Caki2 (cell line): ENCODE results near the gene SELPLG. TPM values are rescaled to one million over a fixed set of nuclear protein-coding genes. Genes with fewer than 3 reads are reported as not detected.
A peak's percentile ranks its signal among the peaks of the same experiment; 100 is the strongest.

ENCODE experiments used
- DNase-seq: peaks from one replicate; pipeline ENCODE4 v3.0.0-alpha.2; 2015; ENCODE audit warnings: low read depth
- in situ Hi-C: cut with HindIII; loops from 2 replicates; pipeline ENCODE4 v1.10.0; 2016; ENCODE audit warnings: low sequenced_read_pairs, low pct_unique_long_range_greater_than_20kb, mixed read lengths
- total RNA-seq: library from RNA; depleted of rRNA; stranded (reverse); fragments of >200 nt; shearing (Covaris generic); gene quantifications from 2 replicates; pipeline ENCODE4 v1.2.3, GENCODE V29; 2014; ENCODE audit warnings: low replicate concordance; rRNA removed

SELPLG gene, protein sequence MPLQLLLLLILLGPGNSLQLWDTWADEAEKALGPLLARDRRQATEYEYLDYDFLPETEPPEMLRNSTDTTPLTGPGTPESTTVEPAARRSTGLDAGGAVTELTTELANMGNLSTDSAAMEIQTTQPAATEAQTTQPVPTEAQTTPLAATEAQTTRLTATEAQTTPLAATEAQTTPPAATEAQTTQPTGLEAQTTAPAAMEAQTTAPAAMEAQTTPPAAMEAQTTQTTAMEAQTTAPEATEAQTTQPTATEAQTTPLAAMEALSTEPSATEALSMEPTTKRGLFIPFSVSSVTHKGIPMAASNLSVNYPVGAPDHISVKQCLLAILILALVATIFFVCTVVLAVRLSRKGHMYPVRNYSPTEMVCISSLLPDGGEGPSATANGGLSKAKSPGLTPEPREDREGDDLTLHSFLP
- total RNA-seq, result not detected in 2 replicates

DNA sequence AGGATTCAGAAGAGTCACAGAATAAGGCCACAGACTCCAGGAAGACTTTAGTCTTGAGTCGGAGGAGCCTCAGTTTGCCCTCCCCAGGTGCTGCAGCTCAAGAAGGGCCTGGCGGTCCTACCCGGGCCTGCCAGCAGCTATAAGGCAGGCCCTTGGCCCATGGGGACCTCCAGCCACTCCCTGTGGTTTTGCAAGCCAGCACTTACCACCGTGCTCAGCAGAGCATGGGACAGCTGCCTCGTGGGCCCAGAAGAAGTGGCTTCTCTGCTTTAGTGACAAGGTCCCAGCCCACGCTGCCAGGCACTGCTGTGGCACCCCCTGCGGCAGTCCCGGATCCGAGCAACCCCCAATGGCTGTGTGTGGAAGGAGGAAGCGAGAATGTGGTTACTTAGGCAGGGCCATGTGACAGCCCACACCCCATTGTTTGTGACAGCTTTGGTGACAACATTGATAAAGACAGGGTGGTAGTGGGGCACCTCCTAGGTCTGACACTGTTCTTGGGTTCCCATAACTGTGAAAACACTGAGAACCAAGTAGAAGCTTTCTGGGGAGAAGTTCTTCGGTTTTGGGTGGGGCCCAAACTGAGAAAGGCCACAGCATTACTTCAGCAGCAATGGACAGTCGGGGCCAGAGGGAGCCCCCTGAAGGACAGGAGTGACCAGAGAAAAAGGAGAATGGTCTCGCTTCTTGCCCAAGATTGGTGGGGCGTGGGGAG lies at the start of gene SELPLG:
Gene SELPLG, minus strand, starts transcription at position 361 of the 715 bp plus-strand sequence. CDS start 9,587 bp downstream, outside the sequence.
- in situ Hi-C loops, result no loop called here
- DNase-seq, result peak; percentile 18

DNA sequence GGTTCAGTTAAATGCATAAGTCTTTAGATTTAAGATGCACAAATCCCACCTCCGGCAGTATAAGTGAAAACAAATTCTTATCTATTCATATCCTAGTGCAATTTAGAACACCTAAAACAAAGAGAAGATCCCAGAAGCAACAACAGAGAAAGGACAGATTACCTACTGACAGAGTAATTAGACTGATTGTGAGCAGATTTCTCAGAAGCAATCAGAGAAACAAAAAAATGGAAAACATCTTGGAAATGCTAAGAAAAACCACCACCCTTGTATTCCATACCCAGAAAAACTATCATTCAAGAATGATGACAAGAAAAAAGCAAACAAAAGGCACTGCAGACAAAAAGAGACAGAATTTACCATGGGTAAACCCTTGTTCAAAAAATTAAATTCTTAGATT lies 47.6 kb upstream of the SELPLG start:
- in situ Hi-C loops, result no loop called here

DNA sequence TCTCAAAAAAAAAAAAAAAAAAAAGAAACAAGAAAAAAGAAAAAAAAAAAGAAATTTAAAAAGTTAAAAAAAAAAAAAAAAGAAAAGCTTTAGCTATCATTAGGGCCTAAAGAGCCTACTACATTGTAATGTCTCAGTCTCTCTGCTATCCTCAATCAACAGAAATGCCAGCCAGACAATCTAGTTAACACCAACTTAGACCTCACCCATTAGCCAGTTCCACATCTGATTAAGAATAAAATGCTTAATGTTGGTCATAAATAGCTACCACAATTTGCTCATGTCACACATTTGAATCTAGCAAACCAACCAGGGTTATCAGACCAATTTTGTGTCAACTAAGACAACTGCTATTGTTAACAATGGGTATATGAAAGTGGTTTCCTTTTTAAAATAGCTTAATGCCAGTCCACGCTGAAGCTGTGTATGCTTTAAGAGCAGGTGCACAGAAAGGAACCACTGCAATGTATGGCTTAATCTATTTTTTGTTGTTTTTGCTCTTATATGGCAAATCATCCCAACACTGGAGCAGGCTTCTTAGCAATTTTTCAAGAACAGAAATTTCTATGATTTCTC lies 45.5 kb upstream of the SELPLG start:
- no peak for DNase-seq
- in situ Hi-C loops, result loop anchor here (10.0 kb wide), 1 partner anchor 46 kb away; no protein-coding TSS in a partner anchor

More for the DNA sequence above, 47.6 kb upstream of the SELPLG start:
- no peak for DNase-seq

DNA sequence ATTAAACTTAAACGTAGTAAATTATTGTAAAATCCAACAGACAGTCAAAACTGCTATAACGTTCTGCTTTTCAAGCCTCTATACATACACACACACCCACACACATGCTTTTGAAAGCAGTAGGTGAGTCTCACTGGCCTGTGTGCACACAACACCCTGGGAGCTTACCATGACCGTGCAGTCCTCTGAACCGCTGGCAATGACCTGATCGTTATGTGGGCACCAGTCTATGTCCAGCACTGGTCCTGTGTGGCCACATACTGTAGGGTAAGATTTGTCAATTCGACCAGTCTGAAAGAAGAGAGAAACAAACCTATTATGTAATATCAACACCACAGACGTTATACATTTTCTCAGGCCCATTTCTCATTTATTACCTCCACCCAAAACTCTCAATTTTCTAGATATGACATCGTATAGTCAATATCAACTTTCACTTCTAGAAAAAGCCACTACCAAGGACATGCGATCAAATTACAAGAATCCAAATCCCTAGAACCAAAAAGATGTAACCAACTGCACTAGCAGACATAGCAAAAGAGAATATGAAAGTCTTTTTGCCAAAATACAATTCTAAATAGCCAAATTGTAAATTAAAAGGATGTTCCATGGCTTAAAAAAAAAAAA lies 44.5 kb upstream of the SELPLG start:
- in situ Hi-C loops, result loop anchor here (10.0 kb wide), 1 partner anchor 47 kb away; no protein-coding TSS in a partner anchor
- no peak for DNase-seq

DNA sequence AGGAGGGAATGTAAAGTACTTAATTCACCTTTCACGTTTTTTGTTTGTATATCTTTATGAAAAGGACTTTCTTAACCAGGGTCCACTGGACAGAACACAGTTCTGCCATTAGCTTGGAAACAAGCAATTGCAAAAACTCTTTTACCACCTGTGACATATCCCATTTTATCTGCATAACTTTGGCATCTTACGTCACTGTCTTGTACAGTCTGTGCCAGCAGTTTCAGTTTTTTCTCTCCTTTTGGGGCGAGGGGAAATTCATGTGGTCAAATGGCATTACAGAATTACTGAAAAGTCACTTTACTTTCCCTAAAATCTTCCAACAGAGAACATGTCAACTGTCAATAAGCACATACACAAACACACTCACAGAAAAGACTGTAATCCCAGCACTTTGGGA lies 43.7 kb upstream of the SELPLG start:
- DNase-seq, result no peak
- in situ Hi-C loops, result loop anchor here (10.0 kb wide), 1 partner anchor 47 kb away; no protein-coding TSS in a partner anchor

DNA sequence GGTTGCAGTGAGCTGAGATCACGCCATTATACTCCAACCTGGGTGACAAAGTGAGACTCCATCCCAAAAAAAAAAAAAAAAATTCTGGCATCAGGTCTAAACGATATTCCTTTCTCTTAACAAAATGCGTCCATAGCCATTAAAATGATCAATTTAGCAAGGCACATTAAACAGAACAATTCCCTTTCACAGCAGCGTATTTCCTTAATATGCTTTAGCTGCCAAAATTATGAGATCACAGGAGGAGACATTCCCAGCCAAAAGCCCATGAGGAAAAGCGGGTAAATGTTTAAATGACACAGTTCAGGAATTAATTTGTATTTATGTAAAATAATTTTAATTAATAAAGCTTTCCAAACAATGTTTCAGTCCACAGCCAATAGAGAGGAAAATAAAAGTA lies 43.0 kb upstream of the SELPLG start:
- in situ Hi-C loops, result loop anchor here (10.0 kb wide), 1 partner anchor 48 kb away; no protein-coding TSS in a partner anchor
- DNase-seq, result no peak

DNA sequence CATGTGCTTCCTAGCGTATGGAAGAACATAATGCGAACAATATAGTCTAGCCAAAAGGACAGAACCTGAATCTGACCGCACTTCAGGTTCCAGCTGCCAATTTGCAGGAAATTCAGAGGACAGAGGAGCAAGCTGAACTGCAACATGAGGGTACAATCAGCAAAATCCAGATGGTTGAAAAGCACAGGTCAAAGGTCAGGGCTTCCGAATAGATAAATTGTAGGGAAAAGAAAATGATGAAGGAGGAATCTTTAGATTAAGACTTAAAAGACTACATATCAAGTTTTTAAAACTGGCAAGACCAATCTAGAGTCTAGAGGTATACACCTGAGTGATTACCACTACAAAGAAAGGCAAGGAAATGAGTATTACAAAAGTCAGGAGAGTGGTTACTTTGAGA lies 42.1 kb upstream of the SELPLG start:
- in situ Hi-C loops, result loop anchor here (10.0 kb wide), 1 partner anchor 49 kb away; no protein-coding TSS in a partner anchor
- DNase-seq, result no peak

DNA sequence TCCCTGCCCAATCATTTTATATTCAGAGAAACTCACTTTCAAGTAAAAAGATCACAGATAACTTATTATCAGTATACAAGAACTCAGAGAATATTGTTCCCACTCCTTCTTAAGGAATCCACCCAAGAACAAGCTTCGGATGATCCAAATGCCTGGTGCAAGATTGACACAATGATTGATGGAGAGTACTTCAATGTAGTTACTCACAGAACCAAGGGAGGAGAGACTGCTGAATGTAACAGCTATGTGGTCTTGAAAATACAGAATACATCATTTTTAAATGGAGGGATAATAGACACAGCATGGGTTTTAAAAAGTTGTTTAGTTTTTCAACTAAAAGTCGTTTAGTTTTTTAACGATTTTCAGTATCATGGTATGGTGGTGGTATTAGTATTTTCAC lies 38.4 kb upstream of the SELPLG start:
- no peak for DNase-seq
- in situ Hi-C loops, result loop anchor here (10.0 kb wide), 1 partner anchor 53 kb away; no protein-coding TSS in a partner anchor

DNA sequence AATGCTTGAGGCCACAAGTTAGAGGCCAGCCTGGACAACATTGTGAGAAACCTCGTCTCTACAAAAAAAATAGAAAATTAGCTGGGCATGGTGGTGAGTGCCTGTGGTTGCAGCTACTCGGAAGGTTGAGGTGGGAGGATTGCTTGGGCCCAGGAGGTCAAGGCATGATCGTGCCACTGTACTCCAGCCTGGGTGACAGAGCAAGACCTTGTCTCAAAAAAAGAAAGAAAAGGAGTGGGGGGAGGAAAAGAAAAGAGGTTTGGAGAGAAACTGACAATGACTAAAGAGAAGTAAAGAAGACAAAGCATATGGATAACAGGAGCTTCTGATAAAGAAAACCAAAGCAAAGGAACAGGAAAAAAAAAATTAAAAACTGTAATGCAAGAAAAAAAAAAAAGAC lies 37.4 kb upstream of the SELPLG start:
- DNase-seq, result no peak
- in situ Hi-C loops, result loop anchor here (10.0 kb wide), 1 partner anchor 54 kb away; no protein-coding TSS in a partner anchor

DNA sequence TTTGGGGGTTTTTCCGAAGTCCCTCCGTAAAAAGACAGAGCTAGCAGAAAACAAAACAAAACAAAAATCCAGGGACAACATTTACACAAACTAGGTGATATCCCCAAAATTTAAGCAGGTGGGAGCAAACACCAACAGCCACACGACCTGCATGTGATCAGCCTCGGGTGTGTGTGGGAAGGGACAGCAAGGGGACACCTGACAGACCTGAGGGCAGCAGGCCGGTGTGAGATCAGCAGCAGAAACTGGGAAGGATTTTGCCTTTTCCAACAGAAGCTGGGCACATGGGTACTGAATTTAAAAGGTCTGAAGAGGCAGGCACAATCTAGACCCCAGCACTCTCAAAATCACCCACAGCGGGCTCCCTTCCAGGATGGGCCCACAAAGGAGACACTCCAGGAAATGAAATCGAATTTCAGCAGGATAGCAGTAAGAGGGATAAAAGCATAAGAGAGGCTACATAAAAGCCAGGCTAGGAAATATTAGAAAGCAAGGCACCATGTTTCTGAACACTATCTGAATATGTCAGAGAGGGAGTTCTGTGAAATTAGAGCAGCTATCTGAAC lies 36.5 kb upstream of the SELPLG start:
- DNase-seq, result no peak
- in situ Hi-C loops, result loop anchor here (10.0 kb wide), 1 partner anchor 55 kb away; no protein-coding TSS in a partner anchor

DNA sequence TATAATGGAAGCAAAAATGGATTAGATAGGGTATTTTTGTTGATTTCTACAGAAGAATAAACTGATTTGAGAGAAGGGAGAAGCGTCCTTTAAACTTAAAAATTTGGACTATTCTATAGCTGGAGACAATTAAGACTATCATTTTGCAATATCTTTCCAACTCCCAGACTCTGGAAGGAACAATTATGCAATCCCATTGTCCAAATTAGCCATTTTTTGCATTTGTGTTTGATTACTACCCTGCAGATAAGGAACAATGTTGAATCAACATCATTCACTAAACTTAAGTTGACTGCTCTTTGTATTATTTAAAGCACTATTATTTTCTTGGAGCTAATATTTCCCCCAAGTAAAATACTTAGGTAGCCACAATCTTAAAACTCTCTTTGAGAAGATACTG lies 34.8 kb upstream of the SELPLG start:
- in situ Hi-C loops, result no loop called here
- DNase-seq, result no peak

DNA sequence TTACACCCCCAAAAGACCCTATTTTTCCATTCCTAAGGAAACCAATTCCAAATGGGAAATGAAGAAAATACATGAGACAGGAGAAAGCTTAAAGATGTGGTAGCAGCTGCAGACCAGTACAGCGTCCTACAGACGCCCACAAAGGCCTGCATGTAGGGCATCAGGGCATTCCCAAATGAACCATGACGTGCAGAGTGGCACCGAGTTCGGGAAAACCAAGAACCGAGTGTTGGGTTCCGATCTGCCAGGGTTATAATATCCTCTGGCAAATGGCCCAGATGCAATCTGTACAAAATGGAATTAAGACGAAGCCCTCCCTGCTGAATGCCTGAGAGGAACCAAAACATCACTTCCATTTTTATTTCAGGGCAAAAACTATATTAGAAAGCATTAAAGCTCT lies 34.4 kb upstream of the SELPLG start:
- no peak for DNase-seq
- in situ Hi-C loops, result no loop called here

DNA sequence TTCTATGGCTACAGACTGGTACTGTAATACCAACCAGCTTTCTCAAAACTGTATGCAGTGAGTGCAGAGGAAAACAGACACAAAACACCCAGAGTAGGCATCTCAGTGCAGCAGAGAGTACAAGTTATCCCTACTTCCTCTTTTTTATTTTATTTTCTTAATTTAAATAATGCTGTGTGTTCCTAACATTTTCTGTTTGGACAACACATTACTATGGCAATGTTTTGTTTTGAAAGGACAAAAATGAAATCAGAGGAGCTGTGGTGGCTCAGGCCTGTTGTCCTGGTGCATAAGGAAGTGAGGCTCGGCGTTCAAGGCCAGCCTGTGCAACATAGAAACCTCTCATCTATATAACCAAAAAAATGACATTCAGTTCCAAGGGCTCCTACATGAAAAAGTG lies 33.7 kb upstream of the SELPLG start:
- DNase-seq, result no peak
- in situ Hi-C loops, result no loop called here

DNA sequence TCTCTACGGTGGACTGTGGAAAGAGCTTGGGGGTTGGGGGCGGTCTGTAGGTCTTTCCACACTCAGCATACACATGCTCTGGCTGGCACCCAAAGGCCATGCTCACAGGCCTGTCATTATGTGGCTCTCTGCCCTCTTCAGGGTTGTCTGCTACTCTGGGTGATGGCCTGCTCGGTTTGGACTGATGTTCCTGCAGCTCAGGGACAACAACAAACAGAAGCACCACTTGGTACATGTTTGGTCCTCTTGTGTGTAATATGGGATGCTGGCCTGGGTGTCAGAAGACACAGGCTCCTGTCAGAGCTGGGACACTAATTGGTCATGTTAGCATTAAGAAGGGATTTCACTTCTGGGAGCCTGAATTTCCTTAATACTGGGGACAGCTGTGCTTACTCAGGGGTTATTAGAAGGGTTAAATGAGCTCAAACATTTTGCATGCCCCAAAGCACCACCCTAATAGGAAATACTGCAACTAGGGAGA lies 32.7 kb upstream of the SELPLG start:
- DNase-seq, result no peak
- in situ Hi-C loops, result no loop called here

DNA sequence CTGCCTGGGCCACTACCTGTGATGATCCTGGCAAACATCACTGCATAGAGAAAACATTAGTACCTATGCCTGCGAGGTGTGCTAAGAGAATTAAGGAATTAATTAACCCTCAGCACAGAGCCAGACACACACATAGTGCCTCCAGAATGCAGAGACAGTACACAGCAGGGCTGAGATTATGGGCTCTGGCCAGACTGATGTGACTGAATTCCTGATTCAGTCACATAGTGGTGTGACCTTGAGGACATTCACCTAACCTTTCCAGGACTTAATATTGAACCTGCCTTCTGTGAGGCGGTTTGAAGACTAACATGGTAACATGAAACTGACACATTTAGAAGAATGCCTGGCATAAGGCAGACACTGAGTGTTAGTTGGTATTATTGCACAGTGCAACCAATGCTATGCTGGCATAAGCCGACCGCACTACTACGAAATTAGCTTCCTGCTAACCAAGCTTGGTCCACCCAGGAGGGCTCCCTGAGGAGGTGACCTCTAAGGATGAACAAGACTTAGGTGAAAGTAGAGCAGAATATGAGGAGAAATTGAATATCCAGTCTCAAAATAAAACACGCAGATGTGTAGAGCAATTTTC lies 32.0 kb upstream of the SELPLG start:
- in situ Hi-C loops, result no loop called here
- no peak for DNase-seq

DNA sequence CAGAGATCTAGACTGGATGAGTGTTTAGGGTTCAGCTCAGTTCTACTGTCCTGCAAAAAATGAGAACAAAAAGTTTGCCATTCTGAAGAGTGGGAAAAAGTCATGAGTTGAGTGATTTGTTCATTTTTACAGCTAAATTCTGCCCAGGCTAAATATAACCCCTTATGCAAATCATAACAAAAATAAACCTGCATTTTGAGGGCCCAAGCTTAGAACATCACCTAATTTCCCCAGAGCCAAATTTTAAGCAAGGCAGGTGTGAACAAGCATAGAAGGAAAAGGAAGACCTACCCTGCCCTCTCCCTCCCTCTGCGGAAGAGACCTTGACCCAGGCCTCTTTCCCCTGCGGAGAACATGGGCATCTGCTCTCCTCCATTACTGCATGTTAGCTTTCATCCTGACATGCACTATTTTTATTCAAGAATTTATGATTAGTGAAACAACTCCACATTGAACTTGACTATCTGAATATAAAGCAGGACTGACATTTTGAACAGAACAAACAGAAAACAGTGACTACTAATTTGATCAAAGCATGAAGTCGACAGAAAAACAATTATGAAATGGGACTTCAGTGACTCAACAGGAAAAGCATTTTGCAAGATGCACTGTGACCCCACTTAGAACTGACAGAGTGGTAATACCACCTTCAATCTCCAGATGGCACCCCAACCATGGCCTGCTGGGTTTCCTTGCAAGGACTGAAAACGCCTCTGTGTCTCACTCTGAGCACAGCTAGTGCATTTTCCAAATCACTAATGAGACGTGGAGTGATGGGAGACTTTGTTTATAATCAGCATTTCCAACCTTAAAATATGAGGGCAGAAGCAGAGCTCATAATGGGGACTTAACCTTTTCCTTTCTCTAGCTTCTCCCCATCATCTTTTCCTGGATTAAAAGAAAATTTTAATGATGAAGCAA lies 30.9 kb upstream of the SELPLG start:
- in situ Hi-C loops, result no loop called here

More for the DNA sequence above, 30.9 kb upstream of the SELPLG start:
- DNase-seq, result peak; percentile 80
